Measurements from ENCODE around the gene PTPRS. TPM values are rescaled to one million over a fixed set of nuclear protein-coding genes. Genes with fewer than 3 reads are reported as not detected.

PTPRS gene
- total and polyA plus RNA-seq, 2 of the 8 experiments (the other 6 are each of a cell fraction or from before 2014, with no cell fraction given) = 96.8 to 223 TPM

GRCh38 chr19:5314012-5314906, 26.4 kb downstream of the PTPRS start:
- peaks cover 0 to 56% of the 10 kb centered on the region in 2 experiments; a peak in 3 of 4 replicates for H3K79me2 ChIP-seq (ENCODE audit: control insufficient read depth in 1 of 2, insufficient read depth in 2 of 2, low read length in 2 of 2)
- H3K27ac ChIP-seq (ENCODE audit: low read depth, low read length) = no peak overlapping the region
- H3K4me3 ChIP-seq (ENCODE audit: extremely low read depth in 1 of 4, insufficient read depth in 2 of 4, low read depth in 3 of 4, low read length in 4 of 4) = no peak overlapping the region
- H2BK5ac ChIP-seq (ENCODE audit: low read depth, low read length) = no peak overlapping the region
- no peak overlapping the region for H3K4me2 ChIP-seq (ENCODE audit: insufficient read depth in 1 of 2, low read depth in 2 of 2, low read length in 2 of 2)
- no peak overlapping the region for H2BK20ac ChIP-seq (ENCODE audit: low read length)
- no peak overlapping the region for H3K56ac ChIP-seq (replicated peaks; ENCODE audit: insufficient read length, low read depth, low read length)
- H3K14ac ChIP-seq (ENCODE audit: insufficient read length) = no peak overlapping the region
- H3K79me1 ChIP-seq (ENCODE audit: low read depth, low read length) = peaks cover 14% of the 10 kb centered on the region
- DNase-seq (ENCODE audit: low read depth in 1 of 2, low spot score in 2 of 2) = no peak
- no peaks in the 10 kb centered on the region for H3K27me3 ChIP-seq (replicated peaks in 1 of 4; ENCODE audit: control insufficient read depth in 3 of 4, extremely low read depth in 1 of 4, insufficient read depth in 3 of 4, low read length in 3 of 4)
- WGBS, 2 experiments (ENCODE audit: extremely low coverage in 1 of 2, insufficient coverage in 1 of 2, insufficient read length in 1 of 2, insufficient replicate concordance in 2 of 2, low coverage in 1 of 2, low lambda C conversion rate in 2 of 2, missing lambda C conversion rate in 1 of 2) = 90% methylated on average over 7 of the region's 7 CpGs; no CpG with 5 or more reads in 1 of the 2 experiments
- no peak overlapping the region for H4K5ac ChIP-seq (ENCODE audit: insufficient read length, low read depth, low read length)
- H3K36me3 ChIP-seq (ENCODE audit: control insufficient read depth in 2 of 4, insufficient read depth in 4 of 4, low read length in 3 of 4) = no peaks in the 10 kb centered on the region
- H3K9me3 ChIP-seq (ENCODE audit: insufficient read depth in 2 of 2, low read depth in 1 of 2, low read length in 1 of 2) = 0 out of 4 replicates have a peak, but pooled peaks cover 0 to 2% of the 10 kb centered on the region in 2 experiments
- H4K20me1 ChIP-seq (replicated peaks in 1 of 2; ENCODE audit: control insufficient read depth in 1 of 2, insufficient read depth in 2 of 2, low read length in 2 of 2) = peaks cover 22 to 36% of the 10 kb centered on the region in 2 experiments
- no peak overlapping the region for H2BK12ac ChIP-seq (ENCODE audit: low read depth, low read length)
- H3K23ac ChIP-seq (ENCODE audit: insufficient read length) = no peak overlapping the region
- H2BK15ac ChIP-seq (ENCODE audit: low read length) = no peak overlapping the region
- ChIA-PET POLR2A (ENCODE audit: partially characterized antibody) (interaction anchor here (1.4 kb wide), 1 partner anchor 25 kb away, joined by 7 read pairs; the partner anchor contains the start of gene PTPRS), CTCF (ENCODE audit: partially characterized antibody) (interaction anchor here (1.3 kb wide), 1 partner anchor 13 kb away, joined by 4 read pairs; no protein-coding TSS in a partner anchor)
- peaks cover 2% of the 10 kb centered on the region; the same call in 1 of the 2 replicates for H3K23me2 ChIP-seq (ENCODE audit: low read depth, low read length)
- H2AK5ac ChIP-seq (ENCODE audit: low read depth, low read length) = 0 out of 2 replicates have a peak overlapping the region, but pooled peaks have one; percentile 39
- FAIRE-seq = no peak
- no peak overlapping the region for H3K18ac ChIP-seq (ENCODE audit: extremely low read depth, low read length)
- H3K4me1 ChIP-seq (replicated peaks in 1 of 4; ENCODE audit: control insufficient read depth in 3 of 4, insufficient read depth in 4 of 4, low read length in 3 of 4) = no peaks in the 10 kb centered on the region
- no peak overlapping the region for H2BK120ac ChIP-seq (replicated peaks; ENCODE audit: low read depth, low read length)
- no peak overlapping the region for H4K91ac ChIP-seq (replicated peaks; ENCODE audit: insufficient read length, low read length)
- H3K4ac ChIP-seq (replicated peaks; ENCODE audit: insufficient read length, low read depth, low read length) = no peak overlapping the region
- H2AFZ ChIP-seq (ENCODE audit: low read length) = no peak overlapping the region
- no peak overlapping the region for H4K8ac ChIP-seq (ENCODE audit: extremely low read depth, insufficient read depth, low read length)
- H3K9ac ChIP-seq (replicated peaks in 1 of 4; ENCODE audit: extremely low read depth in 1 of 4, low read depth in 3 of 4, low read length in 3 of 4) = no peak overlapping the region
- TF ChIP-seq CTBP2 (IDR thresholded peaks at IDR 0.05; ENCODE audit: borderline replicate concordance, insufficient read depth, insufficient read length, low read length) (no peak), HDAC6 (IDR thresholded peaks at IDR 0.05; ENCODE audit: low read depth, low read length) (no peak), BRCA1 (IDR thresholded peaks at IDR 0.05; ENCODE audit: low read depth, low read length) (no peak), ZNF274 (IDR thresholded peaks at IDR 0.05; ENCODE audit: borderline replicate concordance, extremely low read depth, low read length) (no peak), CHD1 (IDR thresholded peaks at IDR 0.05; ENCODE audit: low read depth, low read length) (no peak), SIRT6 (IDR thresholded peaks at IDR 0.05; ENCODE audit: low read length) (no peak), RNF2 (IDR thresholded peaks at IDR 0.05; ENCODE audit: borderline replicate concordance, low read depth, low read length, missing control alignments, poor library complexity, severe bottlenecking) (no peak), CTCF (IDR thresholded peaks at IDR 0.05; ENCODE audit: control extremely low read depth in 1 of 3, insufficient read depth in 1 of 3, low read depth in 1 of 3, low read length in 3 of 3) (no peak)

Measured in H1 (cell line).